IPS-20b (cell line): Measurements from ENCODE around the gene CORO6.

Experiments
- H3K27ac ChIP-seq: one replicate; pipeline ENCODE4 v1.5.1; 2013; ENCODE audit warnings: low read length
- H3K27me3 ChIP-seq: 2 replicates; pipeline ENCODE4 v1.6.1; 2013; ENCODE audit warnings: mild to moderate bottlenecking, low read length, inconsistent platforms; ENCODE audit not compliant: insufficient read depth
- H3K36me3 ChIP-seq: 2 replicates; pipeline ENCODE4 v1.6.1; 2013; ENCODE audit warnings: low read depth, mild to moderate bottlenecking, inconsistent platforms, low read length, moderate library complexity; ENCODE audit not compliant: insufficient read depth
- H3K4me1 ChIP-seq: 2 replicates; pipeline ENCODE4 v1.6.1; 2013; ENCODE audit warnings: mild to moderate bottlenecking, control low read depth, inconsistent platforms, low read length, moderate library complexity; ENCODE audit not compliant: insufficient read depth
- H3K4me3 ChIP-seq: 2 replicates; pipeline ENCODE4 v1.5.1; 2013; ENCODE audit warnings: mild to moderate bottlenecking, low read length, inconsistent platforms
- H3K9ac ChIP-seq: 2 replicates; pipeline ENCODE4 v1.6.1; 2013; ENCODE audit warnings: low read depth, mild to moderate bottlenecking, inconsistent platforms, low read length, moderate library complexity
- H3K9me3 ChIP-seq: 2 replicates; pipeline ENCODE4 v1.6.1; 2013; ENCODE audit warnings: mild to moderate bottlenecking, low read depth, low read length, inconsistent platforms; ENCODE audit not compliant: insufficient read depth

The CORO6 gene

GRCh38 chr17:29586676-29587469, 35.8 kb downstream of the CORO6 start:
- H3K27ac ChIP-seq, result no peak overlapping the region
- no peaks in the 10 kb centered on the region for H3K9me3 ChIP-seq
- no peak overlapping the region for H3K4me3 ChIP-seq
- peaks cover 19% of the 10 kb centered on the region for H3K27me3 ChIP-seq
- peaks cover 31% of the 10 kb centered on the region for H3K4me1 ChIP-seq
- 0 out of 2 replicates have a peak, but pooled peaks cover 8% of the 10 kb centered on the region for H3K36me3 ChIP-seq
- H3K9ac ChIP-seq, result no peak overlapping the region

- H3K9ac ChIP-seq, result no peak overlapping the region; the same call in 1 of the 2 replicates
- H3K36me3 ChIP-seq, result peaks cover 10% of the 10 kb centered on the region; the same call in 1 of the 2 replicates
- no peak overlapping the region for H3K27ac ChIP-seq
- H3K27me3 ChIP-seq, result peaks cover 13% of the 10 kb centered on the region
- no peak overlapping the region for H3K4me3 ChIP-seq
- peaks cover 28% of the 10 kb centered on the region for H3K4me1 ChIP-seq
- no peaks in the 10 kb centered on the region for H3K9me3 ChIP-seq
Observed at GRCh38 chr17:29585080-29585751, 37.5 kb downstream of the CORO6 start.

GRCh38 chr17:29584452-29585079, 38.1 kb downstream of the CORO6 start:
- Histone ChIP-seq H3K4me1 (peaks cover 23% of the 10 kb centered on the region), H3K36me3 (peaks cover 17% of the 10 kb centered on the region; the same call in 1 of the 2 replicates), H3K27me3 (peaks cover 9% of the 10 kb centered on the region; the same call in 1 of the 2 replicates), H3K9me3 (no peaks in the 10 kb centered on the region), H3K27ac (no peak overlapping the region), H3K9ac (peak overlapping the region; percentile 29; the same call in 1 of the 2 replicates), H3K4me3 (no peak overlapping the region)

GRCh38 chr17:29583324-29584248, 39.1 kb downstream of the CORO6 start:
- H3K27ac ChIP-seq, result no peak overlapping the region
- peaks cover 9% of the 10 kb centered on the region; the same call in 1 of the 2 replicates for H3K27me3 ChIP-seq
- no peak overlapping the region for H3K9ac ChIP-seq
- peaks cover 20% of the 10 kb centered on the region; the same call in 1 of the 2 replicates for H3K36me3 ChIP-seq
- H3K9me3 ChIP-seq, result no peaks in the 10 kb centered on the region
- H3K4me3 ChIP-seq, result no peak overlapping the region
- H3K4me1 ChIP-seq, result peaks cover 23% of the 10 kb centered on the region

GRCh38 chr17:29582772-29583171, 39.9 kb downstream of the CORO6 start:
- Histone ChIP-seq H3K27ac (no peak overlapping the region), H3K27me3 (0 out of 2 replicates have a peak, but pooled peaks cover 2% of the 10 kb centered on the region), H3K9ac (no peak overlapping the region), H3K4me1 (peaks cover 18% of the 10 kb centered on the region; the same call in 1 of the 2 replicates), H3K36me3 (peaks cover 28% of the 10 kb centered on the region; the same call in 1 of the 2 replicates), H3K4me3 (no peak overlapping the region), H3K9me3 (no peaks in the 10 kb centered on the region)

- peaks cover 14% of the 10 kb centered on the region; the same call in 1 of the 2 replicates for H3K4me1 ChIP-seq
- H3K9ac ChIP-seq, result no peak overlapping the region
- H3K4me3 ChIP-seq, result no peak overlapping the region
- peaks cover 33% of the 10 kb centered on the region for H3K36me3 ChIP-seq
- H3K27me3 ChIP-seq, result no peaks in the 10 kb centered on the region
- H3K9me3 ChIP-seq, result no peaks in the 10 kb centered on the region
- no peak overlapping the region for H3K27ac ChIP-seq
Observed at GRCh38 chr17:29582254-29582765, 40.4 kb downstream of the CORO6 start.

- Histone ChIP-seq H3K36me3 (peaks cover 38% of the 10 kb centered on the region), H3K4me3 (no peak overlapping the region), H3K4me1 (peaks cover 14% of the 10 kb centered on the region; the same call in 1 of the 2 replicates), H3K27me3 (no peaks in the 10 kb centered on the region), H3K27ac (no peak overlapping the region), H3K9ac (no peak overlapping the region), H3K9me3 (no peaks in the 10 kb centered on the region)
Observed at GRCh38 chr17:29581583-29582253, 41.0 kb downstream of the CORO6 start.

GRCh38 chr17:29579866-29580771, 42.6 kb downstream of the CORO6 start:
- H3K27ac ChIP-seq, result no peak overlapping the region
- peaks cover 9% of the 10 kb centered on the region; the same call in 1 of the 2 replicates for H3K4me1 ChIP-seq
- no peak overlapping the region for H3K9ac ChIP-seq

GRCh38 chr17:29578626-29579485, 43.9 kb downstream of the CORO6 start:
- no peaks in the 10 kb centered on the region for H3K9me3 ChIP-seq
- no peak overlapping the region for H3K27ac ChIP-seq
- H3K27me3 ChIP-seq, result no peaks in the 10 kb centered on the region
- no peaks in the 10 kb centered on the region for H3K4me1 ChIP-seq
- no peak overlapping the region for H3K4me3 ChIP-seq
- H3K36me3 ChIP-seq, result peaks cover 62% of the 10 kb centered on the region
- H3K9ac ChIP-seq, result no peak overlapping the region

More at GRCh38 chr17:29579866-29580771, 42.6 kb downstream of the CORO6 start:
- Histone ChIP-seq H3K27me3 (no peaks in the 10 kb centered on the region), H3K36me3 (peaks cover 52% of the 10 kb centered on the region), H3K9me3 (no peaks in the 10 kb centered on the region), H3K4me3 (no peak overlapping the region)
